GM19035 (cell line): Measurements from ENCODE around the gene TIAM1.
A peak's percentile ranks its signal among the peaks of the same experiment; 100 is the strongest.

Source experiments
- ATAC-seq: cut with Tn5 transposase; IDR thresholded peaks from one replicate; pipeline ENCODE4 v1.9.1; 2021; ENCODE audit not compliant: unreplicated experiment

TIAM1 gene

DNA sequence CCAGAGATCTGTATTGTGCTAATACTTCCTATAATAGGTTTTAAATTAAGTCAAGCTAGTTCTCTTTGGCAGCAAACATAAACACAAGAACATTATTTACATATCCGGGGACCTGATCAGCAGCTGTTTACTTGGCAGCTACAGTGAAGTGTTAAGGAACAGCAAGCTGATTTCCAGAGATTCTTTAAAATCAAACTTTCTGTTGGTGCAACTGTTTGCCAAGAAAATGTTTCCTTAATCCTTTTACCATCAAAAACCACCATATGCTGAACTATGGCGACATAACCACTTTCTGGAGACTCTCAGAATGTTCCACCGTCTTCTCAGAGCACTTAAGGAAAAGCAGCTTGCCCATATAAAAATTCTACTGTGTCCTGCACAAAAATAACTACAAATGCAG, 198.8 kb downstream of the TIAM1 start:
- ATAC-seq: no peak

DNA sequence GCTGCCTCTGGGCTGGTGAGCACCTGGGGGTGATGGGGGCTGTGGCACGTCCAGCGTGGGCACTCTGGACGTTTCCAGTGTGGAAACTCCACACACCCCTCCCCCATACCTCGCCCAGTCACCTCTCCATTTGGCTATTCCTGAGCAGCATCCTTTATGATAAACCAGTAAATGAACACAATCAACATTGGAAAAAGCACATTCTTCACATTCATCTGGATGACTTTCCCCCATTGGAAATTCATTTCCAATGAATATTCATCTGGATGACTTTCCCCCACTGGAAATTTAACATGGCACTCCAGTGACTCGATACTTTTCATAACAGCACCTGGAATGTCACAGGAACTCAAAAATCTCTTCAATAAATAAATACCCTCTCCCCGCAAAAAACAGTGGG, 201.0 kb downstream of the TIAM1 start:
- no peak for ATAC-seq

DNA sequence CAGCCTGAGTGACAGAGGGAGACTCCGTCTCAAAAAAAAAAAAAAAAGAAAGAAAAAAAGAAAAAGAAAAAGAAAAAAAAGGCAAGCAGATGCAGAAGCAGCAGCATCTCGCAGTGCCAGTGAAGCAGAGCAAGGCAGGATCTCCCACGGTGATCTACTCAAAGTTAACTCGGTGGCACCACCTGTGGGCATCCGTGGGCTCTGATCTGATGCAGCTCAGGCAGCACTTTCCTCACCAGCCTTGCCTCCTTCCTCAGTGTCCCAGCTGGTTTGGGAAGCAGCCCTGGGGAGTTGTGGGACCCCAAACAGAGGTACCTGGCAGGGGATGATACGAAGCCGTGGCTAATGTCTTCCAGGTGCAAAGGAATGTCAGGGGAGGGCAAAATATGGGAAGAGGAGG, 201.5 kb downstream of the TIAM1 start:
- ATAC-seq: no peak

DNA sequence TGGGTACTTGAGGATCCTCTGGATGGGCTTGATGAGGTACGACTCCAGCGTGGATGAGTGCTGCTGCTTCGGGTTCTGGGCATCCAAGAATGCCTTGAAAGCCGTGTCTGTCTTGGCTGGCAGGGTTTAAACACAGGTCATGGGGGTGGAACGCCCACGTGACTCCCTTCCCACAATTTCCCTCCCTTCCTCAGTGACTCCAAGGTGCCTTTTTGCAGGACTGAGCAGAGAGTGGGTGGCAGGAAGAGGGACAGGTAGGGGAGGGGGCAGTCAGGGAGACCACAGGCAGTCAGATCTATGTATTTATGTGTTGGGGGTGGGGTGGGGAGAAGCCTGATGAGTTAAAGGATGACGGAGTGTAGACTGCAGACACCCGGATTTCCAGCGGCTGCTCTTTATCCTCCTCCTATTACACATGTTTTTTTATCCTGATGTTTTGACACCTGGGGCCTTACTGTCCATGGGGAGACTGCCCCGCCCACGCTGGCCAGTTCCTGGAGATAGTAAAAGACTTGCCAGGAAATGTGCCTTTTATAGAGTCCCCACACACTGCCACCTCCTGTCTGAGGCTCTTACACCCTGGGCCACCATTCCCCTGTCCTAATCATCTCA, 202.6 kb downstream of the TIAM1 start:
- no peak for ATAC-seq

DNA sequence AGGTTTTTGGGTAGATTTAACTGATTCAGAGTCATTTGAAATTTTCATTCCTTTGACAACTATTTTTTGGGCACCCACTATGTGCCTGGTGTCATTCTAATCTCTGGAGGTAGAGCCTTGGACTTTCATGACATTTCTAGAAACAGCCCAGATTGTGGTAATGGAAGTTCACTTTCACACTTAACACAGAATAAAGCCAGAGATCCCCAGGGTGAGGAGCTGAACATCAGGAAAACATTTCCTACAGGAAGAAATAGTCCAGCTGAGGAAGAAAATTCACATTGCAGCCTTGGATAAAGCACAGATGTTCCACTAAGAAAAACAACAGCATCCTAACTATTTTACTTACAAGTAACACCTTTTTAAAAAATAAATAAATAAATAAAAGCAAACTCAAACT, 203.4 kb downstream of the TIAM1 start:
- no peak for ATAC-seq

DNA sequence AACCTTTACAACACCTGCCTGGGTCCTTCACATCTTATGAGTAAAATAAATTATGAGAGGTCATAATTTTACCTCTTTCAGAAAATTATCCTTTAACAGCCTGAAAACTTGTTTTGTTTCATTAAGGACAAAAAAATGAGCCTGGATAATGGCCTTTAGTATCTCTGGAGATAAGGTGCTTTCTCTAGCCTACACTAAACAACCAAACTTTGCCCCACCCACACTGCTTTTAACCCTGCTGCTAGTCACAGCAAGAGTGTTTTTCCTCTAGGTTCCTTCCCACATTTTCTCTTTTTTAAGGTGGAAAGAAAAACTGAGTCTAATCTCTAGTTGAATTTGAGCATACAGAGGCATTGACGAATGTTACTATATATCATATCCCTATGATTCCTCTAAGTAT, 204.0 kb downstream of the TIAM1 start:
- ATAC-seq: no peak

DNA sequence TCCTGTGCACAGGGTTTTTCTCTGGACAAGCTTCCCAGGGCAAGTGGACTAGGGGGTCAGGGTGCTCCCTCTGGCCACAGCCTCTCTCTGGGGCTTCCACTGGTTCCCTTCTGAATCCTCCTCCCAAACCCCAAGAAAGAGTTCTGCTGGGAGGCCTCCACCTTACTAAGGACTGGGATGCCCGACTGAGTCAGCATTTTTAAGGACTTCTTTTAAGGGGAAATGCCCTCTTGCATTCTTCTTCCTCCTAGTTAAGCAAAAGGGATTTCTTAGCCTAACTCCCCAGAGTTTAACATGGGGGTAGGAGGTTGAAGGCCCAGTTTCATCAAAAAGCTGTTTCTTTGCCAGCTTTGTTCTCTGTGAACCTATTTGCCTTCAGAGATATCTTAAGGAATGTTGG, 206.1 kb downstream of the TIAM1 start:
- ATAC-seq: no peak

DNA sequence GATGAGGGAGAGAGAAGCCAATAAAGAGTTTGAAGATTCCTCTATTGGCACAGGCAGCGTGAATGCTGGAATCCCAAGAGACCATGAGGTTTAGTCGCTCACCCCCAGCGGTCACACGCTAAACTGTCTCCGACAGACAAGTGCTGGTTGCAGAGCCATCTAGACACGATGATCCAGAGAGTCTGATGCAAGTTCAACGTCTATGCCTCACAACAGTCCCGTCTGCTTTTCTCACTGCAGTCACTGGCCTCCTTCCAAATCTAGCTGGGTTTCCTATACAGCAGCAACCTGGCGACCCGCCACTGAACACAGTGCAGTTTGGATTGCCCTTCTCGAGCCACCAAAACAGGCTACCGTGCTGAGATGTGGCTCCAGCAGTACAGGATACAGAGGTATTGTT, 207.2 kb downstream of the TIAM1 start:
- no peak for ATAC-seq

DNA sequence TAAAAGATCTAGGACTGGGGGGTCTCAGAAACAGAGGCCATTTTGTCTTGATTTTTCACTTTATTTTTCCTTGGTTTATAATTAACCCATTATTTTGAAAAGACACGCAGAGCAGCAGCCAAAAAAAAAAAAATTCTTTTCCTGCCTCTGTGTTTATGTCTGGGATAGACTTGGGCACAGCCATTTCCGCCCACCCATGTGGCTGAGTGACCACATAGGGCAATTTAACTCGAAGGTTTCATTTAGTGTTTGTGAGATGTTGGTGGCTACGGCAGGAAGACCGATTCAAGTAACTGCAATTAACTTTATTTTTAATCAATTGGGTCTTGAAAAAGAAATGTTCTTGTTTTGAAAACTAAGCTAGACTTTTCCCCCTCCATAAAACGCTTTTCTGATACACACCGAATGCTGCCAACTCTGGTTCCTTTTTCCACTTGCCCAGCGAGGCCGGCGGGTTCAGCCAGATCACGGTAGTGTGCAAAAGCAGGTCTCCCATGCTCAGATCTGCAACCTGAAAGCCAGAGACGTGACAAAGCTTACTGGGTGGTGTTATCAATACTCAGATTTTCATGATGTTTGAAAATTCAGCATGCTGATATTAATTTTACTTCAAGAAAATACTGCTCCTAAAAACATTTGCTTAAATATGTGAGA, 208.4 kb downstream of the TIAM1 start:
- ATAC-seq: no peak

DNA sequence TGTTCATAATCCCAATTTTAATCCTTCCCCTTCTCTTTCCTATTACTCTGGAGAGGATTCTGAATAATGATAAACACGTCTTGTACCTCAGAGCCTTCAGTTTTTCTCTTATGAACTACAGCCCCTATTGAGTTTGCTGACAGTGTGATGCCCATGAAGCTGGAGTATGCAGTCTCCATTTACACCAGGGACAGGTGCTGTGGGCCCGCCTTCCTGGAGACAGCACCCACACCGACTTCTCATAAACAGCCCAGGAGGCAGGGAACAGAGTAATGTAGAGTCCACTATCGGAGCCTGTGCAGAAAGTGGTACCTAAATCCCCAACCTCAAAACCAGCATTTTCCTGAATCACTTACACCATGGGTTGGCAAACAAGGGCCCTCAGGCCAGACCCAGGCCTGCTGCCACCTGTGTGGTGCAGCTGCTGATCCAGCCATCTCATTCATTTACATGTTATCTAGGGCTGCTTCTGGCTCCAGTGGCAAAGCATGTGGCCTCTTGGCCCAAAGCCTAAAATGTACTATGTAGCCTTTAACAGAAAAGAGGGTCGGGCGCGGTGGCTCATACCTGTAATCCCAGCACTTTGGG, 210.7 kb downstream of the TIAM1 start:
- ATAC-seq: peak; percentile 11

DNA sequence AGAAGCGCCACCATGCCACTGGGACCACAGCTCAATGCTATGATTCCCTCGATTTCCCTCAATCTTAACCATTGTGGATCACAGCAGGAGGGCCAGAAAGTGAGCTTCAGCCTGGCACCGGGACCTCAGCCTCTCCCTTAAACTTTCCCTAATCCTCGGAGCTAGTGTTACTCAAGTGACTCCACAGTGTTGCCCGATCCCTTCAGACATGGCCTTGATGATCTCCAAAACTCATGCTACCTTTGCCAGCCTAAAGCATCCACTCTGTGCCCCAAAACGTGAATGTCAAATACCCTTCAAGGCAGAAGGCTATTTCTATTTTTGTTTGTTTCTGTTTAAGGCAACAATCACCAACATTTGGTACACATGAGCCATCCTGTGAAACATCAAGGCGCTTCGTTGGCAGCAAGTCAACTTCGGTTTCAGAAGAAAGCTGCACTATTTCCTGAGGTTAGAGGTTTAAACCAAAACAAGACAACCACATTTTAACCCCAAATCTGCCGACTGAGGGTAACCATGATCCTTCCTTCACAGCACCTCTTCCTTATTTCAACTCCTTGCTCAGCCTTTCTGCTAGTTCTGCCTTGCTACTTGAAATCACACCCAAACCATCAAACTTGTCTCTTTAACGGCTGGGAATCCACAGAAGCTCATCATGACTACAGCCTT, 211.4 kb downstream of the TIAM1 start:
- ATAC-seq: peak; percentile 78

DNA sequence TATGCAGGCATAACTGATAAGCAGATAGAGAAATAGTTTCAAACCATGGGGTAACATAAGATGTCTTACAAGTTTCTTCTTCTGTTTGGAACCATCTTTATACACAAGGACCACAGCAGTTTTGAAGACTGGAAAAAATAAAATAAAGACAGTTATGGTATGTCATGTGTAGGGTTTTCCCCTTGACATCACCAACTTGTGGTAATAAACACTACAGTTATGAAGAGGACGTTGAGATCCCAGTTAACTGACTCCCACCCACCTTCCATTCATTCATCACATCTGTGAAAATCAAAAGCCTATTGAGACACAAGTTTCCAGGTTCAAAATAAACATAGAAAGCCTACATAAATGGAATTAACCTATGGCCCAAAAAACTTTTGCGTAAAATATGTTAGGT, 213.2 kb downstream of the TIAM1 start:
- ATAC-seq: no peak

DNA sequence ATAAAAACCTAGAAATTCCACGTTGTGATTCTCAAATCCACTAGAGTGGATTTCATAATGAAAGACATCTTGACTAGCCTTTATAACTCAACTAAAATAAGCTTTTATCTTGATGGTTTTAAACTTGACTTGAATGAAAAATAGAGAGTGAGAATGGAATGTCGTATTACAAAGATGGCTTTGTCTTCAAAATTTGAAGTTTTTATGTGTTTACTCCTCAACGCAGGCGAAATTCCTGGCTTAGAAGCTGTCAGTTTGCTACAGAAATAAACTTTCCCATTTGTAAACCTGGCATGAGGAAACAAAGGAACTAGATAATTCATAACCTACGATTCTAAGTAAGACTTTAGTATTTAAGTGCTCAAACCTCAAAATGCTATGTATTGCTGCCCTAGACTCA, 215.8 kb downstream of the TIAM1 start:
- ATAC-seq: no peak

DNA sequence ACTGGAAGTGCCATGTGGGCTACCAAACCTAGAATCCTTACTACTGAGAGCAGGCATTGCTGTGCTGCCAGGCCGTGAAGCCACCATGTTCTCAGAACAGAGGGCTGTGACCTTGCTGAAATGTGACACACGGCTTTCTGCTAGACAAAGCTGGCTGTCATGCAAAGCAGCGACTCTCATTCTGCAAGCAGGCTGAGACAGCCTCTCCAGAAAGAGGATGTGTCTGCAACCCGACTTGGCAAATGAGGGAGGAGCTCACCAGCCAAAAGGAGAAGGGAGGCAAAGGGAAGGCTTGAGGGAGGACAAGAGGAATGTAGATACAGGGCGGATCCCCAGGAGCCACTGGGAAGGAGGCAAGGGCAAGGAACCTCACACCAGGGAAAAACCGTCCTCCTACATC, 220.1 kb downstream of the TIAM1 start:
- no peak for ATAC-seq

DNA sequence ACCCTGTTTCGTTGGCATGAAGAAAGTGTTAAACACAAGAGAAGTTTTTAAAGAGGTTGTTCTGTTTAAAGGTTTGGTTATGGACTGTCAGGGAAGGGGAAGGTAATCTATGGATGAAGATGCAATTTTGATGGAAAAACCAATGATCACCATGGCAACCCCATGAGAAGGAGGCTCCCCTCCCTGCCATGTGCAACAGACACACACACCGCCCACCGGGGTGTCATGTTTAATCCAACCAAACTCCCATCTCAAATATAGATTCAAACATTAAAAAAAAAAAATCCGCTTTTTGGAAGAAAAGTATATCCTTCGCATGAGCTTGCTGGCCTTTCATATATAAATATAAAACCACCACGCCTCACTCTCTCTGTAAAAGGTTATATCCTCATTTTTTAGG, 224.9 kb downstream of the TIAM1 start:
- no peak for ATAC-seq

DNA sequence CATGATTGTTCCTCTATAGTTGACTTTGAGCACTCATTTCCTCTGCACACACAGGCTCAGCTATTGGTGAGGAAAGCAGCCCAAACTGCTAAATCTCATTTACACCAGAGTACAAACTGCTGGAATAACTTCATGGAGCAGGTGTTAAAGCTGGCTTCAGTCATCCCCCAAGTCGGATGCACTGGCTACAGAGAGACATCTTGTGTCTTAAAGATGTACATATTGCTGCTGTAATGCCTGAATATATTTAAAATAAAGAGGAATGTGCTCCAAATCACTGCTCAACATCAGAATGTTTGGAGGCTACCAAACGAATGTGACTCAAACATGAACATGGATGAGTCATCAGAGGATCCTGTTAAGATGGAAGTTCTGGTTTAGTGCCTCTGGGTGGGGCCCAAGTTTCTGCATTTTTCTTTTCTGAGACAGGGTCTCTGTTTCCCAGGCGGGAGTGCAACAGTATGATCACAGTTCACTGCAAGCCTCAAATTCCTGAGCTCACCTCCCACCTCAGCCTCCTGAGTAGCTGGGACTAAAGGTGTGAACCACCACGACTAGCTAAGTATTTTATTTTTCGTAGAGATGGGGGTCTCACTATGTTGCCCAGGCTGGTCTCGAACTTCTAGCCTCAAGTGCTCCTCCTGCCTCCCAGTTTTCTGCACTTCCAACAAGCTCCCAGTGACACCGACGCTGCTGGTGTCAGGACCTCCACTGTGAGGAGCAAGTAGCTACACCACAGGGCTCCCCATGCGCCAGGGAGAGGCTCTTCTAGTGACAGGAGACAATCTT, 226.7 kb downstream of the TIAM1 start:
- no peak for ATAC-seq

DNA sequence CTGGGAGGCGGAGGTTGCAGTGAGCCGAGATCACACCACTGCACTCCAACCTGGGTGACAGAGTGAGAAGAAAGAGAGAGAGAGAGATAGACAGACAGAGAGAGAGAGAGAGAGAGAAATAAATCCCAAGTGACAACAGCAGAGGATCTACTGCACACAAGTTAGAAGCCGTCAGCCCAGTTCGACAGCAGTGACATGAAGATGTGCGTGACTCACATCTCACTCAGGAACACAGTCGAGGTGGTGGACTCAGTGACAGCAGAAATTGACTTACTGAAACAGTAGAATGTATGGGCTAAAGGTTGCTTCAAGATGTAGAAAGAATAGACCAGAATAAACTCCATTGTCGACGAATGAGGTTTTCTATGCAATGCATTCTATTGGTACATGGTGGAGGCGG, 228.8 kb downstream of the TIAM1 start:
- ATAC-seq: no peak

DNA sequence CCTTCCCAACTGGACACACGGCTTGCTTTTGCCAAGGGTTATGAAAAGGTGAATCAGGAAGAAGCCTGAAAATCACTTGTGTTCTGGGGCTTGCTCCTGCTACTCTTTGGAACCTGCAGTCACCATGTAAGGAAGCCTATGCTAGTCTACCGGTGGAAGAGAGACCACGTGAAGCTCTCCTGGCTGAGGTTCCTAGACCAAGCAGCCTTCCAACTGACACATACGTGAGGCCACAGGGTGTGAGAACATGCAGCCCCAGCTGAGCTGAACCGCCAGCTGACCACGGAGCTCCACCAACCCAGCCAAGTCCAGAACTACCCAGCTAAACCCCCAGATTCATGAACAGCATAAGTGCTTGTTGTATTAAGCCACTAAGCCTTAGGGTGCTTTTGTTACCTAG, 233.0 kb downstream of the TIAM1 start:
- ATAC-seq: no peak

DNA sequence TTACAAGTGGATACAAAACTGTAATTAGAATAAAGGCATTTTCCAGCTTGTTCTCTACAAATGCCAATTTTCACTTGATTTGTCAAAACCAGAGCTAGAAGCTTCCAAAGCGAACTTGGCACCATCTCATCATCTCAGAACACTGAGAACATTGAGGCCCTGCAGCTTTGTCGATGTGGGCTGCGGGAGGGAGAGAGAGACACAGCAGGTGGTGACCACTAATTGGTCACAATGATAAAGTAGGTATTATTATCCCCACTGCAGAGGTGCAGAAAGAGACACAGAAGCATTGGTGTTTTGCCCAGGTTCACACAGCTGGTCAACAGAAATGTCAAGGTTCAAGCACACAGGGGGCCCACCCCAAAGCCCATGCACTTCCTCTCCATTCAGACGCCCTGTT, 233.6 kb downstream of the TIAM1 start:
- no peak for ATAC-seq

DNA sequence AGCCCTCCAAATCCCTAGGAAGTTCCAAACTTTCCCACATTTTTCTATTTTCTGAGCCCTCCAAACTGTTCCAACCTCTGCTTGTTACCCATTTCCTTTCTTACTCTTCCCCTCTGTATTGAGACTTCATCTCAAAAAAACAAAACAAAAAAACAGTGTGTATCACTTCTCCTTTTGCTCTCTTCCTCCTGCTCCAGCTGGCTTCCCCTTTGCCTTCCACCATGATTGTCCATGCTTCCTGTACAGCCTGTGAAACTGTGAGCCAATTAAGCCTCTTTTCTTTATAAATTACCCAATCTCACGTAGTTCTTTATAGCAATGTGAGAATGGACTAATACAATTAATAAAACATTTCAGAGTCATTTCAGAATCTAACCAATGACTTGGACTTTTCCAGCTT, 236.2 kb downstream of the TIAM1 start:
- ATAC-seq: no peak

DNA sequence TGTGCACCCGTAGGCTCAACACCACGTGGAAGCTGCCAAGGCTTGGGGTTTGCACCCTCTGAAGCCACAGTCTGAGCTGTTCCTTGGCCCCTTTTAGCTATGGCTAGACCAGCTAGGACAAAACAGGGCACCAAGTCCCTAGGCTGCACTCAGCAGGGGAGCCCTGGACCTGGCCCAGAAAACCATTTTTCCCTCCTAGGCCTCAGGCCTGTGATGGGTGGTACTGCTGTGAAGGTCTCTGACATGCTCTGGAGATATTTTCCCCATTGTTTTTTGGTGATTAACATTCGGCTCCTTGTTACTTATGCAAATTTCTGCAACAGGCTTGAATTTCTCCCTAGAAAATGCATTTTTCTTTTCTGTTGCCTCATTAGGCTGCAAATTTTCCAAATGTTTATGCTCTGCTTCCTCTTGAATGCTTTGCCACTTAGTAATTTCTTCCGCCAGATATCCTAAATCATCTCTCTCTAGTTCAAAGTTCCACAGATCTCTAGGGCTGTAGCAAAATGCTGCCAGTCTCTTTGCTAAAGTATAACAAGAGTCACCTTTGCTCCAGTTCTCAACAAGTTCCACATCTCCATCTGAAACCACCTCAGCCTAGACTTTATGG, 236.8 kb downstream of the TIAM1 start:
- no peak for ATAC-seq
